HG03175 (cell line): ENCODE measurements around the gene CRIP2.

ENCODE experiments used
- ATAC-seq: cut with Tn5 transposase; IDR thresholded peaks from one replicate; pipeline ENCODE4 v1.9.1; 2021; ENCODE audit warnings: mild to moderate bottlenecking, moderate library complexity; ENCODE audit not compliant: unreplicated experiment

CRIP2 gene

GRCh38 chr14:105460116-105460515 is 14.5 kb upstream of the CRIP2 start:
- ATAC-seq, result no peak

DNA sequence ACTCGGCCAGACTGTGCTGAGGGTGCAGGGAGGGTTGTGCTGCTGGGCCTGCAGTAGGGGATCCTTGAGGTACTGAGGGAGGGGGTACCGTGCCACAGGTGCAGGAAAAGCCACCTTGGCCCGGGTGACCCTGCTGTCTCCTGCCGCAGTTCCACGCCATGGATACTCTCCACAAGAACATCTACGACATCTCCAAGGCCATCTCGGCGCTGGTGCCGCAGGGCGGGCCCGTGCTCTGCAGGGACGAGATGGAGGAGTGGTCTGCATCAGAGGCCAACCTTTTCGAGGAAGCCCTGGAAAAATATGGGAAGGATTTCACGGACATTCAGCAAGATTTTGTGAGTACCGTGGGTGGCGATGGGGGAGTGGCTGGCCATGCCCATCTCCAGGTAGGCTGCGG is 14.0 kb upstream of the CRIP2 start:
- no peak for ATAC-seq

DNA sequence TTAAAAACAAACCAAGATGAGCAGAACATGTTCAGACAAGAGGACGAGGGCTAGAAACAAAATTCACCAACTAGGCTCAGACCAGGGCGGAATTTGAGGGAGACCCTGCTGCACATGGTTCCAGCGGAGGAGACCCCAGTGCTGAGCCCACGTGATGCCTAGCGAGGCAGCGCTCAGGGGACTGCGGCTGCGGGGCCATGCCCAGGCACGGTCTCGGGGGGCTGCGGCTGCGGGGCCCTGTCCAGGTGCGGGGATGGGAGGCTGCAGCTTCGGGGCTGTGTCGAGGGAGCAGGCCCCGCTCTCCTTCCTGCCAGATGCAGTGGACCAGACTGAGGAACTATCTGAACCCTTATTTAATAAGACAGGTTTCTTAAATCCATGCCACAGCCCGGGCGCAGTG is 12.7 kb upstream of the CRIP2 start:
- no peak for ATAC-seq

DNA sequence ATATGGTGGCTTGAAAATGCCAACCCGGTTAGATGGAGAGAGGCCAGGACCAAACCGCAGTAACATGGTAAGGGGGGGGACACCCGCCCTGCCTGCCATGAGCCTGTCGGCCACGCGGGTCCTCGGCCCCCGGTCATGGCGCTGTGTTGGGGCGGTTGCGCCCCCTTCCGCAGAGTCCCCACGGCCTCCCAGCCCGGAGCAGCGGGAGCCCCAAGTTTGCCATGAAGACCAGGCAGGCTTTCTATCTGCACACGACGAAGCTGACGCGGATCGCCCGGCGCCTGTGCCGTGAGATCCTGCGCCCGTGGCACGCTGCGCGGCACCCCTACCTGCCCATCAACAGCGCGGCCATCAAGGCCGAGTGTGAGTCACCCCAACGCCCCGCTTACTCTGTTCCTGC is 10.1 kb upstream of the CRIP2 start:
- ATAC-seq, result no peak

GRCh38 chr14:105465209-105466031 is 9.2 kb upstream of the CRIP2 start:
- ATAC-seq, result no peak

DNA sequence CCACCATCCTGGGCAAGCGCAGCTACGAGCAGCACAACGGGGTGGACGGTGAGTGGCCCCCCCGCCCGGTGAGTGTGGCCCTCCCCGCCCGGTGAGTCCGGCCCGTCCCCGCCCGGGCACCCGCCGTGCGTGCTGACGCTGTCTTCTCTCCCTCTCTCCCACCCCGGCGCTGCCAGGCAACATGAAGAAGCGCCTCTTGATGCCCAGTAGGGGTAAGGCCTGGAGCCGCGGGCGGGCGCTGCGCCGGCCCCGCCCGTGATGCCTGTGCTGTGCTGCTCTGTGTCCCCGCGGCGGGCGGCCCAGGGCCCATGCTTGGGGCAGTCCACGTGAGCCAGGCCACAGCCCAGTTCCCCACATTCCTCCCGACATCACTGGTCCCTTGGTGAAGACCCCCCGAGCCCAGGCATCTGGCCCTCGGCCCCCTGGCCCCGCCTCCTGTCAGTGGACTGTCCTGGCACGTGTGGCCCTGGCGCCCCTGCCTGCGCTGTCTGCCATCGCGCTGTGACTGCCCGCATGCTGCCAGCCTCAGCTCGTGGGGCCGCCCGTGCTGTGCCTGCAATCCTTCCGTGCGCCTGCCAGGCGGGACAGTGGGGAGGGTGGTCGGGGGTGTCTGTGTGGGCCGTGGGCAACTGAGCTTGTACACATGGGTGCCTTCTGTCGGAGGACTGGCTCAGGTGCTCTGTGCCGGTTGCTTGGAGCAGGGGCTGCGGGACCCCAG is 7.9 kb upstream of the CRIP2 start:
- ATAC-seq, result no peak

DNA sequence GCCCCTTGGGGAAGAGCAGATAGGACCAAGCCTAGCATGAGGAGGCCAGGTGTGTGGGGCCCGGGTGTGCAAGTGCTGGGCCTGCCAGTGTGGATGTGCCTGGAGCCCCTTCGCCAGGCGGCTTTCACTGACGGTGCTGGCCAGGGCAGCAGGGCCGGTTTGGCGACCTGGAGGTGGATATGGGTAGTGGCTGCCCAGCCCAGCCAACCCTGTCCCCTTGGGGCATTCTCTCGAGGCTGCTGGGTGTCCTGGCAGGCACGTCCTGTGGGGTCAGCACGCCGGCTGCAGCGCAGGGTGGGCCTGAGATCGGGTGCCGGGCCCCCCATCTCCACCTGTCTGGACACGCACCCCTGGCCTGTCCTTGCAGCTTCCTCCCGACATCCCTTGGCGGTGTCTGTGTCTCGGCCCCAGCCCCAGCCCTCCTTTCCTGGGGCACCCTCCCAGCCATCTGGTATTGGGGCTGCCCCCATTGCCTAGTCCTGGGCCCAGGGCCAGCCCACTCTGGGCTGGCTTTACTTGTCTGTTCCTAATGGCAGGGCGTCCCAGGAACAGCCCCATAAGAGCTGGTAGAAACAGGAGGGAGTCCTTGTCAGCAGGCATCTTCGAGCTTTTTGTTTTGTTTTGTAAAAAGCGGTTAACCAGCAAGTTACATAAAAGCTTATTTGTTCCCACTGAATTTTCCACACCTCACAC is 7.2 kb upstream of the CRIP2 start:
- no peak for ATAC-seq

GRCh38 chr14:105467942-105468471 is 6.6 kb upstream of the CRIP2 start:
- ATAC-seq, result no peak

DNA sequence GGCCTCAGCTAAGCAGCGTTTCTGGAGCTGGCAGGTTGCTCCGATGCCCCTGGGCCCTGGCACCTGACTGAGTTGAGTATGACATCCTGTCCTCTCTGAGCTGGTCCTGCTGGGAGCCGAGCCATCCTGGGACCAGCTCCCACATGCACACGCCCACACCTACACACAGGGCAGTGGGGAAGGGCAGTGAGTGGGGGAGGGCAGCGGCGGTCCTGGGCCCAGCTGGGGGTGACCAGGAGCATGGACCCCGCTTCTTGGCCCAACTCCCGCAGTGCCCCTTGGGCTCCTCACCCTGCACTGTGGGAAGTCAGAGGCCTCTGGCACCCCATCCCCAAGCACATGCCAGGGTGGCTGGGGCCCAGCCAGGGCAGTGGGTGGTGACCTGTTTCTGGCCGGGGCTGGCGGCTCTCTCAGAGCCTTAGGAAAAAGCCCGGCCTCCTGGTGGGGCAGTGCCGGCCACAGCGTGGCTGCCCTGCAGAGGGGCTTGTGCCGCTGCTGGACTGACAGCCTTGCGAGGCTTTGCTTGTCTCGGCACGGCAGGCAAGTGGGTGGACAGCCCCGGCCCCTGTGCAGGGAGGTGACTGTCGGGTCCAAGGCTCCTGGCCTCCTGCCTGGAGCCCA is 5.9 kb upstream of the CRIP2 start:
- ATAC-seq, result no peak

DNA sequence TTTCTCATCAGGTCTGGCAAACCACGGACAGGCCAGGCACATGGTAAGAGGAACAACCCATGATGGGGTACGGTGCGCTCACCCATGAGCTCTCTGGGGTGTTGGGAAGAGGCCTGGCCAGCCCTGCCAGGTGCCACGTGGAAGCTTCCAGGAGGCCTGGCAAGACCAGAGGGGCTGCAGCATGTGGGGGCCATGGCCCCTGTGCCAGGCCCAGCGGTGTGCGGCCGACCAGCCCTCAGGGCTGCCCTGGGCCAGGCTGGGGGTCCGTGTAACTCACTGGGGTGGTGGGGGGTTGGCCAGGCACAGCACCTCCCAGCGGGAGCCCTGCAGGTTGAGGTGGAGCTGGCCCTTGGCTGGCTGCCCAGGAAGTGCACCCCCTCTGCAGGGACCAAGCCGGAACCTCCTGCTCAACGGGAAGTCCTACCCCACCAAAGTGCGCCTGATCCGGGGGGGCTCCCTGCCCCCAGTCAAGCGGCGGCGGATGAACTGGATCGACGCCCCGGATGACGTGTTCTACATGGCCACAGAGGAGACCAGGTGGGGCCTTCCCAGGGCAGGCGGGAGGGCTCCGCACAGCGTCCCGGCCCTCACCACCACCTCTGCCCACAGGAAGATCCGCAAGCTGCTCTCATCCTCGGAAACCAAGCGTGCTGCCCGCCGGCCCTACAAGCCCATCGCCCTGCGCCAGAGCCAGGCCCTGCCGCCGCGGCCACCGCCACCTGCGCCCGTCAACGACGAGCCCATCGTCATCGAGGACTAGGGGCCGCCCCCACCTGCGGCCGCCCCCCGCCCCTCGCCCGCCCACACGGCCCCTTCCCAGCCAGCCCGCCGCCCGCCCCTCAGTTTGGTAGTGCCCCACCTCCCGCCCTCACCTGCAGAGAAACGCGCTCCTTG is 4.9 kb upstream of the CRIP2 start:
- ATAC-seq, result no peak

GRCh38 chr14:105470350-105471296 is 4.0 kb upstream of the CRIP2 start:
- ATAC-seq, result no peak

GRCh38 chr14:105471297-105471821 is 3.3 kb upstream of the CRIP2 start:
- no peak for ATAC-seq

DNA sequence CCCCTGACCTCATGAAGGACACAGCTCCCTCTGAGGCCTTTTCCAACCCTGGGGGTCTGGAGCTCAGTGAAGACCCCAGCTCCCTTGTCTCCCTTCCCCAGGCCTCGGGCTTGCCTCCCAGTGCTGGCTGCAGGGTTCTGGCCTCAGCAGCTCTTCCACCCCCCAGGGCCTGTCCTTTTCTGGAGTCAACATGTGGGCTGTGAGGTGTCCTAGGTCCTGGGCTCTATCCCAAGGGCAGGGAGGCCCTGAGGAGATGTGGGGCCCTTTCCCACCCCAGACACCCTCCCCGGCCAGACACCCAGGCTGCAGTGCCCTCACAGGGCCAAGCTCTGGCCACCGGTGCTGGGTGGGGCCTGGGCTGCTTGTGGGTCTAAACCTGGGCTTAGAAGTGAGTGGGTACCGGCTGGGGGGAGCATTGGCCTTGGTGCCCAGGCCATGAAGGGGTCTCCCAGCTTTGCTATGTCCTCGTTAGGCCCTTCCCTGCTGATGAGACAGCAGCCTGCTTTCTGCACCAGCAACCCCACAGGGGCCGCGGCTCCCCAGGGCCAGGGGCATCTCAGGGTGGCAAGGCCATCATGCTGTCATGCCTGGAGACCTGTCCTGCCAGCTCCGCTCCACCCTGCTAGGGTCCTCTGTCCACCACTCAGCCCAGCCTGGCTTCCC is 2.7 kb upstream of the CRIP2 start:
- ATAC-seq, result no peak

GRCh38 chr14:105472486-105472991 is 2.1 kb upstream of the CRIP2 start:
- no peak for ATAC-seq

DNA sequence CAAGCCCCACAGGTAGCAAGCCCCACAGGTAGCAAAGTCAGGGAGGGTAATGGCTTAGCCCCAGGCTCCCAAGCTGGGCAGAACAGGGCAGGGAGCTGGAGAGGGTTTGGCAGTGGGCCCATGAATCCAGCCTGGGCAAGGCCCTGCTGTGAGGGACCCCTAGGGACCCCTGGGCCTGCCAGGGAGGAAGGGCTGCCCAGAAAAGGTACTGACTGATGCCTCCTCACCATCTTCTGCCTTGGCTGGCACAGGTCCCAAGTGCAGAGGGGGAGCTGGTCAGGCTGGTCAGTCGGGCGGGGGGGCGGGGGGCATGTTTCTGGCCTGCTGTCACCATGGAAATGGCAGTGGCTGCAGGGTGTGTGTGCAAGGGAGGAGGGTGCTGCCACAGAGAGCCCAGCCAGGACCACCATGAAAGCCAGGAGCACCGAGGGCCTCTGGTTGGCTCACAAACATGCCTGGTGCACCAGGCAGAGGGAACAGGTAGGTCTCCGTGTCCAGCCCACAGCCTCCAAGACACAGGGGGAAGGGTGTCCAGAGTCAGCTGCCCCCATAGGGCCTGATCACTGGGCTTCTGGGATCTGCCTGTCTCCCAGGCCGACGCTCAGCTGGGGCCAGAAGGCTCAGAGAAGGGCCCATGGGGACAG is 1.5 kb upstream of the CRIP2 start:
- no peak for ATAC-seq

DNA sequence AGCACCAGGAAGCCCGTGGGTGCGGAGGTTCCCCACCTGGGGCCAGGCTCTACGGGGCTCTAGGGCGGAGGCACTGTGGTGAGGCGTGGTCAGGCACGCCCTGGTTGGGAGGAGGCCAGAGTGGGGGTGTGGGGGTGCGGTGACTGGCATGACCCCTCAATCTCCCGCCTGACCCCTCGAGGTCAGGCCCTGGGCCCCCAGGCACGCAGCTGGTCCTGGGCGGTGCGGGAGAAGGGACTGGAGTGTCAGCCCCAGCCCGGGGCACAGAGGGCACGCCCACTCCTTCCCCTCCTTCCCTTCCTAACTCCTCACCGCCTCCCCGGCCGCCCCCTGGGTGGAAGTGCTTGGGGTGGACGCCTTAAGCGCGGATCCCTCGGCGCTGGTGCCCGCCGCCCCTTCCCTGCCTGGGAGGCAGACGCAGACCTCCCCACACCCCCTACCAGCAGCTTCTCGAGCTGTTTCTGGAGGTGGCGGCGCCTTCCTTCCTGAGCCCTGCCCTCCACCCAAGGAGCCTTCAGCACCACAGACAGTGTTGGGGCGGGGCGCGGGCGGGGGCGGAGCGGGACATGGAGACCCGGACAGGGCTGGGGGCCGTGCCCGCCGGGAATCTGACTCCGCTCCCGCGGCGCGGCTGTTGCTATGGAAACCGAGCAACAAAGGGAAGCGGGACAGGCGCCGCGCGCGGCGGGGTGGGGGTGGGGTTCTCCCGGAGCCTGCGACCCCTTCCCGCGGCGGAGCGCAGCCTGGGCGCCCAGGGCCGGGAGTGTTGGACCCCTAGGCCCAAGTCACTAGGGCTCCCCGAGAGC is 741 bp upstream of the CRIP2 start:
- no peak for ATAC-seq
